HG03520 (cell line): ENCODE data around the gene IGFL1.
"Not testable (repeated sequence)": the region's sequence is repeated elsewhere in the genome, so short reads cannot be mapped to it uniquely, and the experiment has no call there.

Experiments
- ATAC-seq: cut with Tn5 transposase; IDR thresholded peaks from one replicate; pipeline ENCODE4 v1.9.1; 2021; ENCODE audit warnings: mild to moderate bottlenecking, moderate library complexity; ENCODE audit not compliant: unreplicated experiment

Gene IGFL1

GRCh38 chr19:46229442-46229841 lies at the start of gene IGFL1:
Gene IGFL1 (plus strand): TSS chr19:46229742. CDS start chr19:46229775, 33 bp downstream.
- ATAC-seq, result no peak

DNA sequence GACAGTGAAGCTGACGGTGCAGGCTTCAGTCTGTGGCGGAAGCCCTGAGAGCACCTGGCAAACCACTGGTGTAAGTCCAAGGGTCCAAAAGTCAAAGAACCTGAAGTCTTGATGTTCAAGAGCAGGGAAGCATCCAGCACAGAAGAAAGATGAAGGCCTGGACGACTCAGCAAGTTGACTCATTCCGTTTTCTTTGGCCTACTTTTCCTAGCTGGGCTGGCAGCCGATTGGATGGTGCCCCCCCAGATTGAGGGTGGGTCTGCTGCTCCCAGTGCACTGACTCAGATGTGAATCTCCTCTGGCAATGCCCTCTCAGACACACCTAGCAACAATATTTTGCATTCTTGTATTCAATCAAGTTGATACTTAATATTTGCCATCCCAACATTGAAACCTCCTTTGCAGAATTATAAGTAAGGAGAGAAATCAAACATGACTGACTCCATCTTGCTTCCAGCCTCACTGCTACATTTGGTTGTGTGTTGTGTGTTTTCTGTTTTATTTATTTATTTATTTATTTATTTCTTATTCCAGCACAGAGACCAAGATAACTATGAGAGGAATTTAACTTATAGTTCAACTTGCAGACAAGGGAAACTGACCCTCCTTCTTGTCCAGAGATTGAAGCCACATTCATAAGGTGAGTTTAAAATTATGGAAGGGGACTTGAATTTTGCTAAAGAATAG lies 48.7 kb upstream of the IGFL1 start:
- ATAC-seq, result no peak

DNA sequence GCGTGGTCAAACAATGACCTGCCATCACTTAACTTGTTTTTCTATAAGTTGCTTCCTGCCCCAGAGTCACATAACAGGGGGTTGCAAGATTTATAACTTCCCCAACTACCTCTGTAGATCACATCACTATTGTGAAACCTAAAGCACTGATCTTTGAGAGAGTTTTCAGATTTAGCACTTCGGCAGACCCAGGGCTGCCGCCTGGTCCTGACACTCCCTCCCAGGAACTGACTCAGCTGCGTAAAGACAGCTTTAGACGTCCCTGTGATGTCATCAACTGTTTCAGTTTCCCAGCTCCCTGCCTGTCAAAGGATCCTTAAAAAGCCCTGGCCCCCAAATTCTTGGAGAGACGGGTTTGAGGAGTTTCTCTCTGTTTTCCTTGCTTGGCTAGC lies 48.2 kb upstream of the IGFL1 start:
- ATAC-seq, result no peak

DNA sequence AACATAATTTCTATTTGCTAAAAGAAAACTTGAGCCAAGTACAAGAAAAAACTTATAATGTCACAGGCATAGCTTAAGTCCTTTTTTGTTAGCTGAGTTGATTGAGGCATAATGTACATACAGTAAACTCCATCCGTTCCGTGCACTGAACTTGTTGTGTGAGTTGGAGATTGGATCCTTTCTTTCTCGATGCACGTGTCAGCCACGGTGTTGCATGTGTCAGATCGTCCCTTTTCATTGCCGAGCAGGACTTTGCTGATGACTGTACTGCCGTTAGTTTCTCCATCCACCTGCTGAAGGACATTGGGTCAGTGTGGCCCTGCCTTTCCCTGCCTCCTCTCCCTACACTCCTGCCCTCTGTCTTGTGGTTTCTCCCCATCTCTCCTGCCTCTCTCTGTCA lies 47.1 kb upstream of the IGFL1 start:
- ATAC-seq, result no peak

DNA sequence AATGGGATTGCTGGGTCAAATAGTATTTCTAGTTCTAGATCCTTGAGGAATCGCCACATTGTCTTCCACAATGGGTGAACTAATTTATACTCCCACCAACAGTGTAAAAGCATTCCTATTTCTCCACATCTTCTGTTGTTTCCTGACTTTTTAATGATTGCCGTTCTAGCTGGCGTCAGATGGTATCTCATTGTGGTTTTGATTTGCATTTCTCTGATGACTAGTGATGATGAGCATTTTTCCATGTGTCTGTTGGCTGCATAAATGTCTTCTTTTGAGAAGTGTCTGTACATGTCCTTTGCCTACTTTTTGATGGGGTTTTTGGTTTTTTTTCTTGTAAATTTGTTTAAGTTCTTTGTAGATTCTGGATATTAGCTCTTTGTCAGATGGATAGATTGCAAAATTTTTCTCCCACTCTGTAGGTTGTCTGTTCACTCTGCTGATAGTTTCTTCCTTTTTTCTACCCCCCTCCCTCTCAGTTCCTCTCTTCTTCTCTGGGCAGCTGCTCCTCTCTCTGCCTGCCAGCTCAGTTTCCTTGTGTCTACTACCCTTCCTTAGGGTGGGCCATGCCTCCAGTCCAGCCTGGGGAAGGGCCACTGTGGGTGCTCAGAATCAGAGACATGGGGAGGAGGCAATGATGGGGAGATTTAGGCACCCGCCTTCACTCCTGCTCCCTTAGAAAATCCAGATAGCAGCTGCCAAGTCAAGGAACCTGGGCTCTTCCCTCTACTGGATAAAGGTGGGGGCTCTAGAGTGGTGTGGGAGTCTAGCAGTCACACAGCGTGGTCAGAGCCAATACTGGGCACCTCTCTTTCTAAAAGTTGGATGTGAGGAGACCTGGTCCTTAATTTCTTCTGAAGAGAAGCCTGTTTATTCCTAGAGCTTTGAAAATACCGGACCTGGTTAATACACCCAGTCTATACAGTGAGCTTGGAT lies 44.5 kb upstream of the IGFL1 start:
- ATAC-seq, result not testable (repeated sequence)

GRCh38 chr19:46186101-46186716 lies 43.3 kb upstream of the IGFL1 start:
- no peak for ATAC-seq

GRCh38 chr19:46186717-46187101 lies 42.8 kb upstream of the IGFL1 start:
- no peak for ATAC-seq

GRCh38 chr19:46189971-46190888 lies 39.3 kb upstream of the IGFL1 start:
- ATAC-seq, result no peak

- no peak for ATAC-seq
Observed at GRCh38 chr19:46191356-46191755, 38.2 kb upstream of the IGFL1 start.

DNA sequence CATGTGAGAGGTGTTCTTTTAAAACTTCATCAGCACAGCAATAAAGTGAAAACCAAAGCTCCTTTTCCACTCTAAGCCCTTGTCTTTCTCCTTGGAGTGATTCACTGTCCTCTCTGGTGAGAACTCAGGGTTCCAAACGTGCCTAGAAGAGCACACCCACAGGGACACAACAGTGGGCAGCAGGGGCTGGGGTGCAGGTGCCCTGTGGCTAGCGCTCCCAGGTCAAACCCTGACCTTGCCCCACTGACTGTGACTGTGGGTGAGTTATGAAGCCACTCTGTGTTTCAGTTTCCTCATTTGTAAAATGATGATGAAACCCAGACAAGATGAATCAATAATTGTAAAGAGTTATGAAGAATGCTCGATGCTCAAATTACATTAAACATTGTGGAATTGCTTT lies 37.6 kb upstream of the IGFL1 start:
- no peak for ATAC-seq

DNA sequence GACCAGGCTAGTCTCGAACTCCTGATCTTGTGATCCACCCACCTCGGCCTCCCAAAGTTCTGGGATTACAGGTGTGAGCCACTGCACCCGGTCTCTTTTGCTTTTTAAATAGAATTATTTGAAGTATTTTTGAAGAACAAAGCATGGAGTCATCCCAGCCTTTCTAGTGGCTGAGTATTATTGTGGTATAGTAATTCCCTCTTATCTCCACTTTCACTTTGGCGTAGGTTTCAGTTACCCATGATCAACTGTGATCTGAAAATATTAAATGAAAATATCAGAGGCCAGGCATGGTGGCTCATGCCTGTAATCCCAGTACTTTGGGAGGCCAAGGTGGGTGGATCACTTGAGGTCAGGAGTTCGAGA lies 36.9 kb upstream of the IGFL1 start:
- not testable (repeated sequence) for ATAC-seq

DNA sequence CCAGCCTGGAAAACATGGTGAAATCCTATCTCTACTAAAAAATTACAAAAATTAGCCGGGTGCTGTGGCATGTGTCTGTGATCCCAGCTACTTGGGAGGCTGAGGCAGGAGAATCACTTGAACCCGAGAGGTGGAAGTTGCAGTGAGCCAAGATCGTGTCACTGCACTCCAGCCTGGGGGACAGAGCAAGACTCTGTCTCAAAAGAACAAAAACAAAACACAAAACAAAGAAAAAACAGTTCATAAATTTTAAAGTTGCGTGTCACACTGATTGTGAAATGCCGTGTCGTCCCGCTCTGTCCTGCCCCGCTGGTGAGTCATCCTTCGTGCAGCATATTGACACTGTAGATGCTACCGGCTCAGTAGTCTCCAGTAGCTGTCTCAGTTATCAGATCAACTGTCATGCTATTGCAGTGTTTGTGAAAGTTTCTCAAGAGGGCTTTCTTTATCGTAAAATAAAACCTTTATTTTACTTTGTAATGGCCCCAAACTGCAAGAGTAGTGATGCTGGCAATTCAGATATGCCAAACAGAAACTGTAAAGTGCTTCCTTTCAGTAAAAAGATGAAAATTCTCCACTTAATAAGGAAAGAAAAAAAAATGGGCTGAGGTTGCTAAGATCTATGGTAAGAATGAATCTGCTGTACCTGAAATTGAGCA lies 36.4 kb upstream of the IGFL1 start:
- no peak for ATAC-seq

GRCh38 chr19:46193678-46194077 lies 35.9 kb upstream of the IGFL1 start:
- ATAC-seq, result no peak

GRCh38 chr19:46195104-46195503 lies 34.4 kb upstream of the IGFL1 start:
- no peak for ATAC-seq

- ATAC-seq, result not testable (repeated sequence)
Observed at GRCh38 chr19:46195919-46196318, 33.6 kb upstream of the IGFL1 start.

GRCh38 chr19:46196410-46197124 lies 33.0 kb upstream of the IGFL1 start:
- ATAC-seq, result no peak

DNA sequence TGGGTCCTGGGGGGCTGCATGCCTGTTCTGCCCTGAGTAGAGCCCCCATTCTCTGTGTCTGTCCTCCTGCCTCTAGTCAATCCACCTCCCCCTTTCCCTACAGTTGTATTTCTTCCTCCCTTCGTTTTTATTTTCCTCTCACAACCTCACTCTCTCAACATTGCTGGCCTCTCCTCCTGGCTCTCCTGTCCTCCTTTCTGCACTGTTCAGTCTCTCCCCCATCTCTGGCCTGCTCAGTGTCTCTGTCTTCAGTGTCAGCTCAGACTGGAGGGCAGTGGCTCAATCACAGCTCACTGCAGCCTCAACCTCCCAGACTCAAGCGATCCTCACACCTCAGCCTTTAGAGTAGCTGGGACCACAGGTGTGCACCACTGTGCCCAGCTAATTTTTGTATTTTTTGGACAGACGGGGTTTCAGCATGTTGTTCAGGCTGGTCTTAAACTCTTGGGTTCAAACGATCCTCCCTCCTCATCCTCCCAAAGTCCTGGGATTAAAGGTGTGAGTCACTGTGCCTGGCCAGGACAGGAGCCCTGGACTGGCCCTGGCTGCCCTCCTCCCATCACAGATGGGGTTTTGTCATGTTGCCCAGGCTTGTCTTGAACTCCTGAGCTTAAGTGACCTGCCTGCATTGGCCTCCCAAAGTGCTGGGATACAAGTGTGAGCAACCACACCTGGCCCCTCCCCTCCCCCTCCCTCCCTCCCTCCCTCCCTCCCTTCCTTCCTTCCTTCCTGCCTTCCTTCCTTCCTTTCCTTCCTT lies 32.0 kb upstream of the IGFL1 start:
- no peak for ATAC-seq

DNA sequence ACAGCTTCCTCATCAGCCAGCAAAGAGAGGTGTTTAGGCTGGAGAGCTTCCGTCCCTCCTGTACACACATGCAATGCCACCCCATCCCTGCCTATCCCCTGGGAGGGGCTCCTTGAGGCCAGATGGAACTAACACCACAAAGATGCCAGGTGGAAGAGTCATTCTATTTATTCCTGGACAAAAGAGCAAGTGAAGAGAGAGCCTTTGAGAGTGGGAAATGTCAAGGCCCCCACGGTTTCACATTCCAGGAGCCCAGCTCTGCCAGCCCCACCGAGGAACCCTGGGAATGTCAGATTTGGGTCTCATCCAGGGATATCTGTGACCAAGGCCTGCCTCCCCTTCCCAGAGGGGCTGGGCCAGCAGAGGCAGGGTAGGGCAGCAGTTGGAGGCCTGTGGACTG lies 30.8 kb upstream of the IGFL1 start:
- ATAC-seq, result no peak
